K562 (cell line): Measurements from ENCODE around the gene VWA3B. TPM values are rescaled to one million over a fixed set of nuclear protein-coding genes. Genes with fewer than 3 reads are reported as not detected.

Experiments used
- ATAC-seq: fragments of 200-7000 bp; cut with Tn5 transposase; 3 replicates; pipeline ENCODE4 v1.9.1; 2020; ENCODE audit warnings: moderate library complexity
- BruUV-seq: library from RNA; stranded (reverse); fragments of 400-500 nt; replicated peaks from 2 replicates; lab custom pipeline; 2021; lab: Mats Ljungman, UMichigan
- CTCF ChIA-PET: fragments of 300-600 bp; formaldehyde crosslinking; extraction: SDS; loops from one replicate; lab custom pipeline; 2021; ENCODE audit warnings: low intra/inter-chr PET ratio; lab: Yijun Ruan, JAX
- POLR2A ChIA-PET: fragments of 300-600, 350-650 bp; sonication (Branson Sonifier 250); formaldehyde crosslinking; extraction: SDS; loops from one replicate; lab custom pipeline; 2021; ENCODE audit warnings: antibody characterized with exemption, inconsistent platforms; lab: Yijun Ruan, JAX
- DNase-seq, 4 experiments: peaks; one replicate each; pipeline versions ENCODE4 v3.0.0 to v3.0.0-alpha.2; 2011 to 2018; ENCODE audit warnings: low spot score in 3 of 4, mixed read lengths in 3 of 4; ENCODE audit errors: extremely low read depth in 1 of 4
- FAIRE-seq: peaks from 2 replicates; lab custom pipeline; 2011; peaks lifted over from hg19 to GRCh38; lab: Jason Lieb, UNC
- H2AFZ ChIP-seq: 2 replicates; pipeline ENCODE4 v1.6.0; 2011; ENCODE audit warnings: low read depth, low read length, control low read depth, inconsistent platforms
- H3K27ac ChIP-seq: fragments of 200-600 bp; 3 replicates; pipeline ENCODE4 v1.8.0; 2011; ENCODE audit warnings: low read depth, mild to moderate bottlenecking, control low read depth, inconsistent platforms, low read length, moderate library complexity, mixed read lengths; ENCODE audit errors: extremely low read depth
- H3K27me3 ChIP-seq, 2 experiments: fragments of 300-600 bp in 1 of 2; 2 replicates in 1 of 2; 3 replicates in 1 of 2; pipeline versions ENCODE4 v1.6.0 to v1.8.0; 2011; ENCODE audit warnings: inconsistent platforms in 2 of 2, low read length in 2 of 2, mild to moderate bottlenecking in 1 of 2, mixed read lengths in 1 of 2, moderate library complexity in 1 of 2; ENCODE audit not compliant: control insufficient read depth in 2 of 2, insufficient read depth in 2 of 2
- H3K36me3 ChIP-seq: fragments of 300-600 bp; 3 replicates; pipeline ENCODE4 v1.8.0; 2011; ENCODE audit warnings: mild to moderate bottlenecking, low read length, inconsistent platforms; ENCODE audit not compliant: control insufficient read depth, insufficient read depth
- H3K4me1 ChIP-seq, 2 experiments: fragments of 200-600 bp in 1 of 2; replicated peaks in 1 of 2; 2 replicates in 1 of 2; 3 replicates in 1 of 2; pipeline versions ENCODE4 v1.5.1 to v1.8.0; 2011; ENCODE audit warnings: inconsistent platforms in 2 of 2, low read length in 2 of 2, mild to moderate bottlenecking in 1 of 2, mixed read lengths in 1 of 2, moderate library complexity in 1 of 2; ENCODE audit not compliant: control insufficient read depth in 2 of 2, insufficient read depth in 2 of 2
- H3K4me2 ChIP-seq: 2 replicates; pipeline ENCODE4 v1.6.1; 2011; ENCODE audit warnings: low read length, control low read depth, inconsistent platforms, mixed read lengths; ENCODE audit not compliant: insufficient read depth
- H3K4me3 ChIP-seq: fragments of 200-600 bp; sonication (generic), shearing (Covaris generic); 2 replicates; pipeline ENCODE4 v1.5.1; 2016; ENCODE audit warnings: control low read depth, inconsistent platforms
- H3K79me2 ChIP-seq: fragments of 200-600 bp; 3 replicates; pipeline ENCODE4 v1.8.0; 2011; ENCODE audit warnings: low read length, inconsistent platforms; ENCODE audit not compliant: control insufficient read depth, insufficient read depth
- H3K9ac ChIP-seq, 2 experiments: 2 replicates each; pipeline versions ENCODE4 v1.6.0 to v1.6.1; 2011; ENCODE audit warnings: low read depth in 2 of 2, low read length in 2 of 2, control low read depth in 1 of 2, inconsistent platforms in 1 of 2, mild to moderate bottlenecking in 1 of 2, mixed read lengths in 1 of 2; ENCODE audit not compliant: insufficient read depth in 1 of 2
- H3K9me1 ChIP-seq: one replicate; pipeline ENCODE4 v1.6.0; 2011; ENCODE audit warnings: inconsistent platforms, mild to moderate bottlenecking, low read length, moderate library complexity; ENCODE audit not compliant: control insufficient read depth, insufficient read depth
- H3K9me3 ChIP-seq: replicated peaks from 2 replicates; pipeline ENCODE4 v1.5.1; 2011; ENCODE audit warnings: low read depth, low read length, inconsistent platforms; ENCODE audit not compliant: control insufficient read depth, insufficient read depth
- H4K20me1 ChIP-seq: replicated peaks from 2 replicates; pipeline ENCODE4 v1.6.1; 2011; ENCODE audit warnings: low read length, inconsistent platforms, mixed read lengths; ENCODE audit not compliant: control insufficient read depth, insufficient read depth
- ATF1 ChIP-seq, 2 experiments: fragments of 450-650 bp in 1 of 2; IDR thresholded peaks; 2 replicates each; pipeline ENCODE4 v1.6.1; 2016; ENCODE audit warnings: missing compliant biosample characterization in 1 of 2, missing genetic modification characterization in 1 of 2
- BACH1 ChIP-seq: fragments of 200-800 bp; sonication (Bioruptor generic); IDR thresholded peaks from 2 replicates; pipeline ENCODE4 v1.6.1; 2016; ENCODE audit warnings: missing genetic modification characterization, missing compliant biosample characterization
- U2AF1 ChIP-seq: fragments of 200-400 bp; formaldehyde crosslinking; optimal IDR thresholded peaks from 2 replicates; pipeline ENCODE3; 2017; ENCODE audit warnings: mild to moderate bottlenecking, low read depth, low read length, moderate library complexity
- YBX1 ChIP-seq: fragments of 450-650 bp; IDR thresholded peaks from 2 replicates; pipeline ENCODE4 v1.7.1; 2016; ENCODE audit warnings: mild to moderate bottlenecking
- ZNF140 ChIP-seq: fragments of 250-450 bp; sonication (Bioruptor Pico); IDR thresholded peaks from 2 replicates; pipeline ENCODE4 v1.8.0; 2021; ENCODE audit warnings: moderate library complexity, mild to moderate bottlenecking, inconsistent platforms
- ZNF586 ChIP-seq: fragments of 450-650 bp; formaldehyde crosslinking; conservative IDR thresholded peaks from 2 replicates; pipeline ENCODE4 v1.4.0; 2020; ENCODE audit warnings: mild to moderate bottlenecking, moderate library complexity
- ZNF778 ChIP-seq: fragments of 450-650 bp; formaldehyde crosslinking; IDR thresholded peaks from 2 replicates; pipeline ENCODE4 v1.4.0; 2020; ENCODE audit warnings: mild to moderate bottlenecking, moderate library complexity
- WGBS: fragments of 100-300 bp; shearing (Covaris generic); methylation state at CpG from one replicate; pipeline ENCODE4 v1.1.6; 2016; ENCODE audit warnings: low coverage, mixed read lengths; ENCODE audit not compliant: insufficient coverage; ENCODE audit errors: missing lambda C conversion rate; 5-methylcytosine and 5-hydroxymethylcytosine counted together
- in situ Hi-C: fragments of 300-500 bp; cut with MboI; formaldehyde crosslinking; loops from 4 replicates; pipeline ENCODE4 v1.15.0; 2018; ENCODE audit warnings: inconsistent platforms, mixed read lengths
- intact Hi-C: fragments of 100-400 bp; cut with micrococcal nuclease; formaldehyde crosslinking; loops from 2 replicates; pipeline ENCODE4 v1.14.2; 2022
- polyA plus RNA-seq, 8 experiments: library from polyadenylated mRNA; depleted of rRNA in 4 of 8; stranded (reverse) in 5 of 8; unstranded in 3 of 8; fragments of >200 nt; fragmentation: Nextera tagmentation in 2 of 8; fragmentation: Illumina TruSeq in 1 of 8; extraction: Ambion mirVana in 2 of 8; extraction: Trizol in 1 of 8; gene quantifications; 2 replicates each; pipeline versions ENCODE4 v1.2.1 to v1.2.3, GENCODE V29; 2011 to 2014; ENCODE audit warnings: inconsistent platforms in 1 of 8, missing spikeins in 1 of 8
- total RNA-seq, 7 experiments: library from RNA; depleted of rRNA in 6 of 7; stranded (reverse); fragments of >200 nt in 6 of 7; fragmentation: Illumina TruSeq in 2 of 7; extraction: Trizol in 2 of 7; gene quantifications; 2 replicates each; pipeline versions ENCODE4 v1.2.1 to v1.2.3, GENCODE V29; 2011 to 2021; ENCODE audit warnings: low replicate concordance in 1 of 7

VWA3B gene
- total and polyA plus RNA-seq, 9 of the 15 experiments (the other 6 are each of a cell fraction or from before 2014, with no cell fraction given), result not detected

- Histone ChIP-seq H3K27me3 (peaks cover 14 to 23% of the 10 kb centered on the region in 2 experiments; a peak in 4 of 5 replicates), H3K4me2 (no peak overlapping the region), H2AFZ (no peak overlapping the region), H3K9ac (no peak overlapping the region), H3K9me1 (no peaks in the 10 kb centered on the region), H4K20me1 (no peaks in the 10 kb centered on the region), H3K4me1 (no peaks in the 10 kb centered on the region), H3K4me3 (no peak overlapping the region), H3K36me3 (no peaks in the 10 kb centered on the region), H3K27ac (no peak overlapping the region), H3K9me3 (no peaks in the 10 kb centered on the region), H3K79me2 (no peaks in the 10 kb centered on the region)
- POLR2A ChIA-PET, result interaction anchor here (0.6 kb wide), 1 partner anchor 11 kb away, joined by 3 read pairs; no protein-coding TSS in a partner anchor
- FAIRE-seq (no peak), ATAC-seq (no peak; the same call in 2 of the 3 replicates), DNase-seq (no peak)
- in situ Hi-C loops (no loop called here), intact Hi-C loops (loop anchor here (5.0 kb wide), 1 partner anchor 92 kb away; no protein-coding TSS in a partner anchor)
- no peak for TF ChIP-seq U2AF1
- TF ChIP-seq YBX1, result no peak
- no peak for TF ChIP-seq ZNF778 (CRISPR knock-in tag)
- TF ChIP-seq ATF1 (CRISPR knock-in tag; IDR thresholded peaks at IDR 0.05), result no peak
- no peak for TF ChIP-seq ATF1 (tag; IDR thresholded peaks at IDR 0.05)
- TF ChIP-seq ZNF140 (CRISPR knock-in tag), result no peak
- TF ChIP-seq BACH1 (tag), result no peak
- TF ChIP-seq ZNF586 (CRISPR knock-in tag), result no peak
- CTCF ChIA-PET, result no interaction called here
- 0% methylated on average over 5 of the region's 5 CpGs for WGBS
- no TSS peak for BruUV-seq
These were observed 208.3 kb downstream of the VWA3B start for GRCh38 chr2:98295275-98295674.
